GM19099 (cell line): Measurements from ENCODE around the gene ACAP2.

ENCODE experiments used
- POLR2A ChIP-seq: IDR thresholded peaks from 3 replicates; pipeline ENCODE4 v1.6.1; 2011; ENCODE audit warnings: low read depth; ENCODE audit not compliant: insufficient read length; ENCODE audit errors: extremely low read depth

The ACAP2 gene

GRCh38 chr3:195448205-195448875 is 5.5 kb upstream of the ACAP2 start:
- TF ChIP-seq POLR2A = no peak

- TF ChIP-seq POLR2A = no peak
Observed at GRCh38 chr3:195447201-195447600, 4.4 kb upstream of the ACAP2 start.

GRCh38 chr3:195446359-195446758 is 3.5 kb upstream of the ACAP2 start:
- no peak for TF ChIP-seq POLR2A

GRCh38 chr3:195445885-195446284 is 3.1 kb upstream of the ACAP2 start:
- TF ChIP-seq POLR2A = no peak

GRCh38 chr3:195443391-195443989 is 670 bp upstream of the ACAP2 start:
- TF ChIP-seq POLR2A = no peak

GRCh38 chr3:195441992-195442572 is 738 bp downstream of the ACAP2 start:
- peak; percentile 46 for TF ChIP-seq POLR2A

GRCh38 chr3:195441476-195441991 is 1.3 kb downstream of the ACAP2 start:
- no peak for TF ChIP-seq POLR2A

GRCh38 chr3:195441051-195441450 is 1.8 kb downstream of the ACAP2 start:
- TF ChIP-seq POLR2A = no peak

- TF ChIP-seq POLR2A = no peak
Observed at GRCh38 chr3:195440379-195440778, 2.4 kb downstream of the ACAP2 start.

GRCh38 chr3:195438371-195438770 is 4.4 kb downstream of the ACAP2 start:
- no peak for TF ChIP-seq POLR2A

- TF ChIP-seq POLR2A = no peak
Observed at GRCh38 chr3:195425849-195426248, 17.0 kb downstream of the ACAP2 start.

- no peak for TF ChIP-seq POLR2A
Observed at GRCh38 chr3:195423818-195424217, 19.0 kb downstream of the ACAP2 start.

GRCh38 chr3:195421400-195421799 is 21.4 kb downstream of the ACAP2 start:
- no peak for TF ChIP-seq POLR2A

- TF ChIP-seq POLR2A = no peak
Observed at GRCh38 chr3:195416795-195417194, 26.0 kb downstream of the ACAP2 start.

- TF ChIP-seq POLR2A = no peak
Observed at GRCh38 chr3:195411836-195412235, 31.0 kb downstream of the ACAP2 start.

- no peak for TF ChIP-seq POLR2A
Observed at GRCh38 chr3:195410546-195410945, 32.3 kb downstream of the ACAP2 start.
